ENCODE measurements around the gene TMPRSS11B.

TMPRSS11B gene

DNA sequence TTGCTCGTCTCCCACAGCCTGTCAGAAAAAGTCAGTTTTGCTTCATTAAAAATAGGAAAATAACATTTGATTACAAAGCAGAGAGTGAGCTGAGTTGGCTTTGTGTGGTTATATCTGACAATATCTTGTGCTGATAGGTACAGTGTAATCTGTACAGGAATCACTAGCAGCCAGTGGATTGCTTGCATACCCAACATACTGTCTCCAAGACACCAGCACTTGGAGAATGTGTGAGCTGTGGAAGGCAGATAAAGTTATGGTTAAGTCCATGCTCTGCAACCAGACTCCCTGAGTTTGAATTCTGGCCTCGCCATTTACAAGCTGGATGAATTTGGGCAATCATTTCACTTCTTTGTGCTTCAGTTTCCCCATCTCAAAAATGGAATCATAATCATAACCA lies 58.3 kb downstream of the TMPRSS11B start:
- no peak for DNase-seq (ENCODE audit: low read depth, low spot score)
- CTCF ChIA-PET = no interaction called here
- no peak overlapping the region for H3K4me3 ChIP-seq (ENCODE audit: low read depth, low read length)
- TF ChIP-seq, protein P1, sequence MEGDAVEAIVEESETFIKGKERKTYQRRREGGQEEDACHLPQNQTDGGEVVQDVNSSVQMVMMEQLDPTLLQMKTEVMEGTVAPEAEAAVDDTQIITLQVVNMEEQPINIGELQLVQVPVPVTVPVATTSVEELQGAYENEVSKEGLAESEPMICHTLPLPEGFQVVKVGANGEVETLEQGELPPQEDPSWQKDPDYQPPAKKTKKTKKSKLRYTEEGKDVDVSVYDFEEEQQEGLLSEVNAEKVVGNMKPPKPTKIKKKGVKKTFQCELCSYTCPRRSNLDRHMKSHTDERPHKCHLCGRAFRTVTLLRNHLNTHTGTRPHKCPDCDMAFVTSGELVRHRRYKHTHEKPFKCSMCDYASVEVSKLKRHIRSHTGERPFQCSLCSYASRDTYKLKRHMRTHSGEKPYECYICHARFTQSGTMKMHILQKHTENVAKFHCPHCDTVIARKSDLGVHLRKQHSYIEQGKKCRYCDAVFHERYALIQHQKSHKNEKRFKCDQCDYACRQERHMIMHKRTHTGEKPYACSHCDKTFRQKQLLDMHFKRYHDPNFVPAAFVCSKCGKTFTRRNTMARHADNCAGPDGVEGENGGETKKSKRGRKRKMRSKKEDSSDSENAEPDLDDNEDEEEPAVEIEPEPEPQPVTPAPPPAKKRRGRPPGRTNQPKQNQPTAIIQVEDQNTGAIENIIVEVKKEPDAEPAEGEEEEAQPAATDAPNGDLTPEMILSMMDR (IDR thresholded peaks at IDR 0.05; ENCODE audit: insufficient read depth, low read length, missing control alignments) = no peak
- POLR2A ChIA-PET = no interaction called here

DNA sequence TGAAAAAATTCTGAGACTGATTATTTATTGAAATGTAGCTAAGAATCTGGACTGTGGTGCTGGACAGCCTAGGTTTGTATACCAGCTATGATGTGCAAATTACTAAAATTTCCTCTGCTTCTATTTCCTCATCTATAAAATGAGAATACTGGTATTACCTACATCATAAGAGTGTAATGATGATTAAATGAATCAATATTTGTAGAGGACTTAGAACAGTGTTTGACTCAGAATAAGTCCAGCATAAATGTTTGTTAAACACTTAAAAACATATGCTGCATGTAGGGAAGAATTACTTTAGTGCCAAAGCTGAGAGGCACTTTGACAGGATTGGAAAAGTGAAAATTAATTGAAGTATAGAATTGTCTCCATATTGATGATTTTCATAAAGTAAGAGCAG lies 60.6 kb downstream of the TMPRSS11B start:
- TF ChIP-seq, protein P1 (IDR thresholded peaks at IDR 0.05; ENCODE audit: insufficient read depth, low read length, missing control alignments) = no peak
- CTCF ChIA-PET = interaction anchor here (1.5 kb wide), 1 partner anchor 9 kb away, joined by 7 read pairs; no protein-coding TSS in a partner anchor
- DNase-seq (ENCODE audit: low read depth, low spot score) = no peak
- H3K4me3 ChIP-seq (ENCODE audit: low read depth, low read length) = no peak overlapping the region
- POLR2A ChIA-PET = no interaction called here

DNA sequence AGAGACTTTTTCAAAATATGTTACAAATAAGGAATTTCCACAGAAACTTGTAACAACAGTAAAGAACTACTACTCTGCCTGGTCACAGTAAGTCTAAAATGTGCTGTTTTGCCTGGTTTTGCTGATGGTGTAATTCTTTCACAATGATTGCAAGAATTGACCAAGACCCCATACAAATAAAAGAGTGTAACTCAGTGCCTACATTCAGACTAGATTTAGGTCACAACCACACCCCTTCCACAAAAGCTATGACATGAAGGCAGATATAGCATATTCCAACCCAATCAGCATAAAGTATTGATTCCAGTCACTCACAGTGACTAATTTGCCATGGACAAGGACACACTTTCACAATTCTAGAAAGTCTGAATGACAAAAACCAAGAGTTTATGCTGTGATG lies 62.1 kb downstream of the TMPRSS11B start:
- CTCF ChIA-PET = no interaction called here
- POLR2A ChIA-PET = no interaction called here
- no peak overlapping the region for H3K4me3 ChIP-seq (ENCODE audit: low read depth, low read length)
- no peak for DNase-seq (ENCODE audit: low read depth, low spot score)
- TF ChIP-seq, protein P1 (IDR thresholded peaks at IDR 0.05; ENCODE audit: insufficient read depth, low read length, missing control alignments) = no peak

DNA sequence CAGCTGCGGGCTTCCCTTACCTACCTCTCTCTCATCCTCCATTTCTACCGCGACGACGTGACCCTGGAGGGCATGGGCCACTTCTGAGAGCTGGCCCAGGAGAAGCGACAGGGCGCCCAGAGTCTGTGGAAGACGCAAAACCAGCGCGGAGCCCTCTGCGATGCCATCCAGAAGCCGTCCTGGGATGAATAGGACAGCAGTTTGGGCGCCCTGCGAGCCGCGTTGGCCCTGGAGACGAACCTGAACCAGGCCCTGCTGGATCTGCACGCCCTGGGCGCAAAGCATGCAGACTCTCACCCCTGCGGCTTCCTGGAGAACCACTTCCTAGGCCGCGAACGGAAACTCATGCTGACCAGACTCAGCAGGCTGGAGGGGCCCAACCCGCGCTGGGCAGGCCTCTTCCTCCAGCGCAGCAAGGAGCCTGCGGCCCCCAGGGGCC lies 63.1 kb downstream of the TMPRSS11B start:
- POLR2A ChIA-PET = no interaction called here
- DNase-seq (ENCODE audit: low read depth, low spot score) = no peak
- CTCF ChIA-PET = no interaction called here
- TF ChIP-seq, protein P1 (IDR thresholded peaks at IDR 0.05; ENCODE audit: insufficient read depth, low read length, missing control alignments) = no peak
- H3K4me3 ChIP-seq (ENCODE audit: low read depth, low read length) = no peak overlapping the region

DNA sequence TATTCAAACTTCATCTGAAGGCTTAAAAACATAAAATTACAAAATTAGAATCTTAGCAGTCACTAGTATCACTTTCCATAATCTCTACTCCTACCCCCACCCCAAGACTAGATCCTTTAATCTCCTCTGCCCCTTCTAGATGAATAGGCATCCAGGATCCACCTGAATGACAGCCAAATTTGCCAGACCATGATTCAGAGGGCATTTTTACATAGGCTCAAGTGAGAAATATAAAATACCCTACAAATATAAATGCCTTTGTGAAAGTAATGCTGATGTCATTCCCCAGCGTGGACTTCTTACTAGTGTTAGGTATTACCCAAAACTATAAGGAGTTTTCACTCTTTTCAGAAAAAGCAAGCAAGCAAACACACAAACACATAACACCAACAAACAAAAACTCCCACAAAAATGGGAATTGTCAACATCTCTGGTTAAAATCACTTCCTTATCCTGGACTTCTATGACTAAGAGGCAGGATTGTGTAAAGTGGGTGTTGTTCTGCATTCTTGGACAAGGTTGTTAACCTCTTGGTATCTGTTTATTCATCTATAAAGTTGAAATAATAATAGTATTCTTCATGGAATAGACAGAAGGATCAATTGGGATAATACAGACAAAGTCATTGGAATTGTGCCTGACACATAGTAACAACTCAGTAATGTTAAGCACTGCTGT lies 64.5 kb downstream of the TMPRSS11B start:
- ChIA-PET CTCF (interaction anchor here (0.9 kb wide), 1 partner anchor 310 kb away, joined by 3 read pairs; no protein-coding TSS in a partner anchor), POLR2A (no interaction called here)
- DNase-seq (ENCODE audit: low read depth, low spot score) = no peak
- no peak overlapping the region for H3K4me3 ChIP-seq (ENCODE audit: low read depth, low read length)
- TF ChIP-seq, protein P1 (IDR thresholded peaks at IDR 0.05; ENCODE audit: insufficient read depth, low read length, missing control alignments) = no peak

DNA sequence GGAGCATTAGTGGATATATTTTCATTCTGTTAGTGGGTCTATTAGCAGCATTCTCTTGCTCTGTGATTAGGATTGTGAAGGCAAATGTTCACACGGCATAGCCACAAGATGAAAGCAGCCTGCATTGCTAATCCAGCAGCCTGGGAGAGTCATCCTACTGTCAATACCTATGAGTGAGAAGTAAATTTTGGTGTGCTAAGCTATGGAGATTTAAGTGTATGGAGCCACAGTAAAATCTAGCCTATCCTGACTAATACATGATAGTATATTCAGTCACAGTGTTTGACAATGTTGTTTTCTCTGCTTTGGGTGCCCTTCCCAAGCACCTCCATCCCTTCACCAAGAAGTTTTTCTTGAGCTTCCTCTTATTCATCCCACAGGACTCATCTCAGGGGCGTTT lies 68.6 kb downstream of the TMPRSS11B start:
- TF ChIP-seq, protein P1 (IDR thresholded peaks at IDR 0.05; ENCODE audit: insufficient read depth, low read length, missing control alignments) = no peak
- no peak overlapping the region for H3K4me3 ChIP-seq (ENCODE audit: low read depth, low read length)
- CTCF ChIA-PET = interaction anchor here (0.7 to 1.7 kb wide), 2 partner anchors 307 to 780 kb away, joined by 3 to 19 read pairs; no protein-coding TSS in a partner anchor
- DNase-seq (ENCODE audit: low read depth, low spot score) = no peak
- POLR2A ChIA-PET = no interaction called here

All from AG04449 (cell line).